ENCODE data around the gene TACC2.

DNA sequence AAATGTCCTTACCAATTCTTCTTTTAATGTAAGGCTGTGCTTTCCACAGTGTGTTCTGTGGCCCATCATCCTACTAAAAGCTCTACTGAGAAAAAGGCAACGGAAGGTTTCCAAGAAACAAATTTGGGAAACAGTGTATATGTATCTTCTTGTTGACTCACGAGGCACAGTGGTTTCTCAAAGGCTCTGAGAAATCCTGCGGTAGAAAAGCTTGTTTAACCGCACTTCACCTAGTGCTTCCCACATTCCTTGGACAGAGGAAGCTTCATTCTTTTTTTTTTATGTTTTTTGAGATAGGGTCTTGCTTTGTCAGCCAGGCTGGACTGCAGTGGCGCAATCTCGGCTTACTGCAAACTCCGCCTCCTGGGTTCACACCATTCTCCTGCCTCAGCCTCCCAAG lies 84.5 kb downstream of the TACC2 start:
- TF ChIP-seq, protein P1, sequence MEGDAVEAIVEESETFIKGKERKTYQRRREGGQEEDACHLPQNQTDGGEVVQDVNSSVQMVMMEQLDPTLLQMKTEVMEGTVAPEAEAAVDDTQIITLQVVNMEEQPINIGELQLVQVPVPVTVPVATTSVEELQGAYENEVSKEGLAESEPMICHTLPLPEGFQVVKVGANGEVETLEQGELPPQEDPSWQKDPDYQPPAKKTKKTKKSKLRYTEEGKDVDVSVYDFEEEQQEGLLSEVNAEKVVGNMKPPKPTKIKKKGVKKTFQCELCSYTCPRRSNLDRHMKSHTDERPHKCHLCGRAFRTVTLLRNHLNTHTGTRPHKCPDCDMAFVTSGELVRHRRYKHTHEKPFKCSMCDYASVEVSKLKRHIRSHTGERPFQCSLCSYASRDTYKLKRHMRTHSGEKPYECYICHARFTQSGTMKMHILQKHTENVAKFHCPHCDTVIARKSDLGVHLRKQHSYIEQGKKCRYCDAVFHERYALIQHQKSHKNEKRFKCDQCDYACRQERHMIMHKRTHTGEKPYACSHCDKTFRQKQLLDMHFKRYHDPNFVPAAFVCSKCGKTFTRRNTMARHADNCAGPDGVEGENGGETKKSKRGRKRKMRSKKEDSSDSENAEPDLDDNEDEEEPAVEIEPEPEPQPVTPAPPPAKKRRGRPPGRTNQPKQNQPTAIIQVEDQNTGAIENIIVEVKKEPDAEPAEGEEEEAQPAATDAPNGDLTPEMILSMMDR (IDR thresholded peaks at IDR 0.05): no peak
- TF ChIP-seq EZH2 (IDR thresholded peaks at IDR 0.05; ENCODE audit: borderline replicate concordance, insufficient read depth, low read depth, low read length, poor library complexity, severe bottlenecking): no peak

Data from B cell (primary cell).